CD4-positive, alpha-beta memory T cell (primary cell): ENCODE data around the gene ATP6AP1. TPM values are rescaled to one million over a fixed set of nuclear protein-coding genes. Genes with fewer than 3 reads are reported as not detected.
A peak's percentile ranks its signal among the peaks of the same experiment; 100 is the strongest.
"Not testable (repeated sequence)": the region's sequence is repeated elsewhere in the genome, so short reads cannot be mapped to it uniquely, and the experiment has no call there.

ENCODE experiments used
- CTCF ChIA-PET: fragments of 350-600 bp; sonication (Branson Sonifier 250); formaldehyde crosslinking; loops from one replicate; lab custom pipeline; 2021; ENCODE audit warnings: inconsistent platforms; ENCODE audit not compliant: partially characterized antibody; lab: Charles Lee
- POLR2A ChIA-PET: fragments of 350-600 bp; sonication (Branson Sonifier 250); formaldehyde crosslinking; loops from one replicate; lab custom pipeline; 2021; ENCODE audit not compliant: partially characterized antibody; lab: Charles Lee
- DNase-seq, 5 donors: peaks; one replicate each; pipeline versions ENCODE4 v3.0.0 to v3.0.0-alpha.2; 2020 to 2022; ENCODE audit warnings: mixed read lengths in 1 of 5
- H3K27ac ChIP-seq: one replicate; pipeline ENCODE4 v1.7.0; 2013; ENCODE audit warnings: low read depth, low read length
- H3K27me3 ChIP-seq: 2 replicates; pipeline ENCODE4 v1.7.0; 2013; ENCODE audit warnings: mild to moderate bottlenecking, low read length, moderate library complexity; ENCODE audit not compliant: insufficient read depth
- H3K36me3 ChIP-seq: 2 replicates; pipeline ENCODE4 v1.7.0; 2013; ENCODE audit warnings: mild to moderate bottlenecking, low read length, moderate library complexity; ENCODE audit not compliant: insufficient read depth
- H3K4me1 ChIP-seq: 2 replicates; pipeline ENCODE4 v1.7.0; 2013; ENCODE audit warnings: mild to moderate bottlenecking, low read length, moderate library complexity; ENCODE audit not compliant: insufficient read depth
- H3K4me3 ChIP-seq, 2 donors: one replicate each; pipeline ENCODE4 v1.7.0; 2013; ENCODE audit warnings: low read length in 2 of 2, mild to moderate bottlenecking in 1 of 2
- H3K9me3 ChIP-seq, 2 donors: one replicate each; pipeline ENCODE4 v1.7.0; 2013; ENCODE audit warnings: low read length in 2 of 2, control low read depth in 1 of 2; ENCODE audit not compliant: control insufficient read depth in 1 of 2
- H3K27ac Mint-ChIP-seq, 7 donors: one replicate each; pipeline ENCODE4 v1.8.0; 2020 to 2021; ENCODE audit warnings: mixed read lengths in 7 of 7, mild to moderate bottlenecking in 6 of 7, inconsistent platforms in 3 of 7, moderate library complexity in 3 of 7
- H3K27me3 Mint-ChIP-seq, 2 donors: one replicate each; pipeline ENCODE4 v1.8.0; 2020 to 2021; ENCODE audit warnings: mixed read lengths in 2 of 2
- H3K36me3 Mint-ChIP-seq, 2 donors: one replicate each; pipeline ENCODE4 v1.8.0; 2020 to 2021; ENCODE audit warnings: mixed read lengths in 2 of 2, inconsistent platforms in 1 of 2, mild to moderate bottlenecking in 1 of 2
- H3K4me1 Mint-ChIP-seq, 4 donors: one replicate each; pipeline ENCODE4 v1.8.0; 2020 to 2021; ENCODE audit warnings: mixed read lengths in 4 of 4, mild to moderate bottlenecking in 1 of 4
- H3K4me3 Mint-ChIP-seq, 8 donors: one replicate each; pipeline ENCODE4 v1.8.0; 2020 to 2021; ENCODE audit warnings: mixed read lengths in 8 of 8, mild to moderate bottlenecking in 7 of 8, moderate library complexity in 6 of 8, inconsistent platforms in 3 of 8
- H3K9me3 Mint-ChIP-seq, 8 donors: one replicate each; pipeline ENCODE4 v1.8.0; 2020 to 2021; ENCODE audit warnings: mixed read lengths in 8 of 8, mild to moderate bottlenecking in 5 of 8, inconsistent platforms in 3 of 8, moderate library complexity in 1 of 8
- intact Hi-C: fragments of 100-400 bp; cut with micrococcal nuclease; formaldehyde crosslinking; loops from one replicate; pipeline ENCODE4 v1.15.1; 2023
- polyA plus RNA-seq, 2 donors: library from polyadenylated mRNA; unstranded; fragments of 300-500 nt; fragmentation: Illumina TruSeq; gene quantifications; one replicate each; pipeline ENCODE4 v1.2.3, GENCODE V29; 2021
- total RNA-seq, 2 experiments: library from RNA; stranded (reverse); gene quantifications; one replicate each; pipeline ENCODE4 v1.2.3, GENCODE V29; 2021

The ATP6AP1 gene
- total and polyA plus RNA-seq, 4 experiments from 2014 or later = 60.4 to 149 (median 88.4) TPM

DNA sequence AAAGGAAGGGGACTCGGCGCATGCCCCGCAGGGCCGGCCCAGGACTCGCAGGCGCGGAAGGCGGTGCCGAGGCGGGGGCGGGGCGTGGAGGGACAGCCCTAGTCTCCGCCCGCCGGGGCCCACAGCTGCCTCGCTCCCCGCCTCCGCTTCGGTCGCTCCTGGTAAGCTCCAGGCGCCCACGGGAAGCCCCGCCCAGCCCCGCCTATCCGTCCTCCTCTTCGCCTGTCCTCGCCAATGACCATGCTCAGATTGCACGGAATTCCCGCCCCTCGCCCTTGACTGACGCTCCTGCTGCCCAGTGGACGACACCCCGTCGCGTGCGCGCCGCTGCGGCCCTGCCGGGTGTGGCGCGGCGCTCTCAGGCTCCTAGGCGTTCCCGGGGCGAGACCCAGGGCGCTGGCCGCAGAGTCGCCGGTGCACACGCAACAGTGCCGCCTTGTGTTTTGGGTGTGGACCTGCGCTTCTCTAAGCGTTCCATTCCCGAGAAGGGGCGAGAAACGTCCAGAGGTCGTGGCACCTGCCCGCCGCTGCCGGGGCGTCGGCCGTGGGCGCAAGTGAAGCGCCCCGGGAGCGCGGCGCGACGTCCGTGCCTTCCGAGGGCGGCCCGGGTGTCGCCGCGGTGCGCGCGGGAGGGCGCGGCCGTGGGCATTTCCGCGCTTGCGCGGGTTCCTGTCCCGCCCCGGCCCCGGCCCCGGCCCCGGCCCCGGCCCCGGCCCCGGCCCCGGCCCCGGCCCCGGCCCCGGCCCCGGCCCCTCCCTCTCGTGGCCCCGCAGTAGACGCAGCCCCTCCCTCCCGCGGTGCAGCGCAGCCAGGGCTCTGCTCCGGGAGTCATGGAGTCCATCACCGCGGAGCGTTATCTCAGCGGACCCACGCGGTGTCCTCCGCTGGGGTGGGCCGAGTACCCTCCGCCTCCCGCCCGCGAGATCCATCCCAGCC is 38.4 kb upstream of the ATP6AP1 start:
- H3K27ac ChIP-seq, H3K4me3 ChIP-seq, H3K36me3 ChIP-seq, H3K4me1 Mint-ChIP-seq, H3K9me3 Mint-ChIP-seq, H3K27ac Mint-ChIP-seq, H3K9me3 ChIP-seq, POLR2A ChIA-PET, H3K27me3 Mint-ChIP-seq, H3K36me3 Mint-ChIP-seq, CTCF ChIA-PET, intact Hi-C loops, H3K27me3 ChIP-seq, H3K4me1 ChIP-seq, H3K4me3 Mint-ChIP-seq: not testable (repeated sequence)
- DNase-seq = peak; percentile 24 to 70 (median 62)

DNA sequence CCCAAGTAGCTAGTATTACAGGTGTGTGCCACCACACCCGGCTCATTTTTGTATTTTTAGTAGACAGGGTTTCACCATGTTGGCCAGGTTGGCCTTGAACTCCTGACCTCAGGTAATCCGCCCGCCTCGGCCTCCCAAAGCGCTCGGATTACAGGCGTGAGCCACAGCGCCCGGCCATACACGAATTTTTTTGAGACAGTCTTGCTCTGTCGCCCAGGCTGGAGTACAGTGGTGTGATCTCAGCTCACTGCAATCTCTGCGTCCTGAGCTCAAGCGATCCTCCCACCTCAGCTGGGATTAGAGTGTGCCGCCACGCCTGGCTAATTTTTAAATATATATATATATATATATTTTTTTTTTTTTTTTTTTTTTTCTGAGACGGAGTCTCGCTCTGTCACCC is 32.1 kb upstream of the ATP6AP1 start:
- peak overlapping the region in 2 of 7 donors; percentile 43 to 99 for H3K27ac Mint-ChIP-seq
- H3K27me3 Mint-ChIP-seq, H3K27me3 ChIP-seq, H3K4me3 ChIP-seq, H3K27ac ChIP-seq, DNase-seq, intact Hi-C loops, H3K9me3 ChIP-seq: not testable (repeated sequence)
- H3K4me3 Mint-ChIP-seq = peak overlapping the region in 2 of 8 donors; percentile 52 to 63
- POLR2A ChIA-PET = interaction anchor here (0.9 to 6.0 kb wide), 5 partner anchors 15 to 91 kb away, joined by 3 to 111 read pairs (median 69); partner anchors contain the start of genes DNASE1L1, SLC10A3, TAFAZZIN and UBL4A
- H3K4me1 Mint-ChIP-seq = peaks cover 7 to 32% (median 16%) of the 10 kb centered on the region in 4 donors
- Histone ChIP-seq H3K4me1 (peaks cover 15% of the 10 kb centered on the region), H3K36me3 (peaks cover 23% of the 10 kb centered on the region)
- peaks cover 19 to 32% of the 10 kb centered on the region in 2 donors for H3K36me3 Mint-ChIP-seq
- CTCF ChIA-PET = interaction anchor here (0.6 kb wide), 1 partner anchor 88 kb away, joined by 3 read pairs; no protein-coding TSS in a partner anchor
- H3K9me3 Mint-ChIP-seq = peaks cover 0 to 13% (median 0%) of the 10 kb centered on the region in 8 donors

DNA sequence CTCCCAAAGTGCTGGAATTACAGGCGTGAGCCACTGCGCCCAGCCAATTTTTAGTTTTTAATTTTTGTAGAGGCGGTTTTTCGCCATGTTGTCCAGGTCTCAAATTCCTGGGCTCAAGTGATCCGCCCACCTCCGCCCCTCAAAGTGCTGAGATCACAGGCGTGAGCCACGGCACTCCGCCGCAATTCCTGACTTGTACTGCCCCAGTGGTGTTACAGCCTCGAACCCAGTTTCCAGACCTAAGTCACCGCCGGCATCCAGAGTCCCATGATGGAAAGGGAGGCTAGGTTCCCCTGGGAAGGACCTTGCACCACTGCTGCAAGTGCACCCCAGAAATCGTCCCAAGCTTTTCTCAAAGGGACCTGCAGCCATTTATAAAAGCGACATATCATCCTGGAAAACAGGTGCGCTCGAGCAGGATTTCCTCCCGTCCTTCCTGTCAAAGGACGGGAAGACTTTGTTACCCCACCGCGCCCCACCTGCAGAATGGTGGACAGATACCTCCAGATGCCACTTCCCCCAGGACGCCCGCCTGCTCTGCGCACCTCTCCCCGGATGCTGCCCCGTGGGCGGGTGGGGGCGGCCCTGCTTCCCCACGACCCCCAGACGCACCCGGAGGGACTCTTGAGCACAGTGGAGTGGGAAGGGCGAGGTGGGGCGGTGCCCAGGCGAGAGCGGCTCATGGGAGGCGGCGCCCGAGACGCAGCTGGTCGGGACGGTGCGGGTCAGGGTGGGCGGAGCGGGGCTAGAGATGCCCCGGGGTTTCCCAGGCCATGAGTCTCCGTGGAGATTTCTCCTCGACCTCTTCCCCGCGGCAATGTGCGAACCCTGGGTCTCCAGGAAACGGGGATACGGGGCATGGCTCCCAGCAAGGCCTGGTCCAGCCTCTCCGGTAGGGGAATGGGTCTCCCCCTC is 31.2 kb upstream of the ATP6AP1 start:
- intact Hi-C loops = no loop called here
- Histone ChIP-seq H3K9me3 (no peaks in the 10 kb centered on the region), H3K4me3 (peak overlapping the region; percentile 11 to 95), H3K36me3 (peaks cover 23% of the 10 kb centered on the region), H3K4me1 (peaks cover 15% of the 10 kb centered on the region), H3K27me3 (no peaks in the 10 kb centered on the region), H3K27ac (peak overlapping the region; percentile 96)
- ChIA-PET POLR2A (interaction anchor here (0.6 to 6.0 kb wide), 32 partner anchors 14 to 470 kb away, joined by 3 to 111 read pairs (median 6); partner anchors contain the start of genes ATP6AP1, DNASE1L1, EMD and FAM3A), CTCF (interaction anchor here (0.8 to 3.1 kb wide), 3 partner anchors 11 to 137 kb away, joined by 3 to 26 read pairs (median 3); partner anchors contain the start of gene DNASE1L1)
- H3K27ac Mint-ChIP-seq = peak overlapping the region; percentile 99 to 100 (median 99)
- H3K27me3 Mint-ChIP-seq = no peaks in the 10 kb centered on the region
- peak overlapping the region; percentile 96 to 99 (median 99) for H3K4me3 Mint-ChIP-seq
- peaks cover 0 to 13% (median 0%) of the 10 kb centered on the region in 8 donors for H3K9me3 Mint-ChIP-seq
- peaks cover 19 to 34% of the 10 kb centered on the region in 2 donors for H3K36me3 Mint-ChIP-seq
- peak in 1 of 5 donors; percentile 64 for DNase-seq
- H3K4me1 Mint-ChIP-seq = peaks cover 7 to 32% (median 16%) of the 10 kb centered on the region in 4 donors

DNA sequence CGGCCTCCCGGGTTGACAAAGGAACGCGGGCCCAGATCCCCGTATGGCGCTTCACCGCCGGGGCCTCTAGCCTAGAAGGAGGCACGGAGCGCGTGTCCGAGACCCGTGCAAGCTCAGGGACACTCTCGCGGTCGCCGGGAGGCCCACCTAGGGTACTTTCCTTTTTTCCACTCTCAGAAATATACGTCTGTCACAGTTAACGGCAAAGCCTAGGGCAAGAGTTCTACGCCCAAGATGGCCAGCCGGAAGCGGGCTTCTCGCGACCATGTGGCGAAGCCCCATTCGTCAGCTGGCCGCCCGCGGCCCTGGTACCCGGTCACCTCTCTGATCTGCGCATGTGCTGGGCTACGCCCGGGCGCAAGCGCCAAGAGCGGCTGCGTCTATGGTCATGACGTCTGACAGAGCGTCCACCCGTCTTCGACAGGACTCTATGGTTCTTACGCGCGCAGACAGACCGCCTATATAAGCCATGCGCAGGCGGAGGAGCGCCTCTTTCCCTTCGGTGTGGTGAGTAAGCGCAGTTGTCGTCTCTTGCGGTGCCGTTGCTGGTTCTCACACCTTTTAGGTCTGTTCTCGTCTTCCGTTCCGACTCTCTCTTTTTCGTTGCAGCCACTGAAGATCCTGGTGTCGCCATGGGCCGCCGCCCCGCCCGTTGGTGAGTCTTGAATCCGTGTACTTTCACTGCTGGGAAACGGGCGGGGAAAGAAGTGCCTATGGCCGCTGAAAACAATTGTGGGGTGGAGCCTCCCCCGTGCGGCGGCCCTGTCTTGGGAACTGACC is 30.4 kb upstream of the ATP6AP1 start, which contains the start of gene RPL10:
Gene RPL10, plus strand, starts transcription at position 490 of the 780 bp plus-strand sequence. Its CDS starts 143 bp downstream, at position 633.
- intact Hi-C loops = no loop called here
- peak within 1 kb of the TSS; percentile 55 to 95 for H3K4me3 ChIP-seq
- H3K4me3 Mint-ChIP-seq = peak within 1 kb of the TSS; percentile 96 to 99 (median 99)

DNA sequence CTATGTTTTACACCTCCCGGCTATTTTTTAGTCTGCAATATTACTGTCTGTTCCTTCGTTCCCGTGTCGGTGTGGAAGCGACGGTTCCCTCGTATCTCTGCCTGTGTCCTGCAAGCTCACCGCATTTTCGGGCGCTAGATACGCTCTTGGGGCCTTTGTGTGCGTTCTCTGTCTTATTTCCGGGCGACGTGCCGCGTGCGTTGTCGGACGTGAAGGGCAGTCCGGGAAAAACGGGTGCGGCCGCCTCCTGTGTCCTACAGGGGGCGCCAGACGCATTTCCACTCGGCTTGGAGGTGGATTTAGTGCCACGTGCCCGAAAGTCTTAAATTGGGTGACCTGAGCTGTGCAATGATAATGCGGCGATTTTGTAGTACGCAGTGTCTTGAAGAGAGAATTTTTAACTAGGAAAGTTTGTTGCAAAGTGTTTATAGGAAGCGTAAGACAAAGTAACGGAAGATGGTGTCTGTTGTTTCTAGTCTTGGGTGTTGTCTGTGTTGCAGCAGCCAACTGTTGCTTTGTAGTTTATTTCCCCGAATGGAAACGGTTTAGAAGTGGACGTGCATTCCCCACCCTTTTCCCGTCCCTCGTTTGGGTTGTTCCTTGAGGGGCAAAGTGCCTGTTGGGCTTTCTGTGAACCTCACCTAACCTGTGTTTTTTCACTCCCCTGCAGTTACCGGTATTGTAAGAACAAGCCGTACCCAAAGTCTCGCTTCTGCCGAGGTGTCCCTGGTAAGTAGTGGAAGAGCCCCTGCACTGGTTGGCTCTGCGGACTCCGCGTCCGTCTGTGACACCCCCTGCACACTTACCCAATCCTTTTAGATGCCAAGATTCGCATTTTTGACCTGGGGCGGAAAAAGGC is 29.6 kb upstream of the ATP6AP1 start:
- peaks cover 23% of the 10 kb centered on the region for H3K36me3 ChIP-seq
- no peaks in the 10 kb centered on the region for H3K27me3 Mint-ChIP-seq
- peak overlapping the region; percentile 96 to 99 (median 99) for H3K4me3 Mint-ChIP-seq
- peaks cover 7 to 32% (median 17%) of the 10 kb centered on the region in 4 donors for H3K4me1 Mint-ChIP-seq
- H3K9me3 ChIP-seq = no peaks in the 10 kb centered on the region
- H3K36me3 Mint-ChIP-seq = peaks cover 19 to 34% of the 10 kb centered on the region in 2 donors
- peak overlapping the region; percentile 96 for H3K27ac ChIP-seq
- H3K4me3 ChIP-seq = peak overlapping the region; percentile 55 to 95
- no peaks in the 10 kb centered on the region for H3K27me3 ChIP-seq
- H3K27ac Mint-ChIP-seq = peak overlapping the region; percentile 99 to 100 (median 99)
- H3K4me1 ChIP-seq = peaks cover 15% of the 10 kb centered on the region
- ChIA-PET POLR2A (interaction anchor here (0.6 to 6.0 kb wide), 40 partner anchors 12 to 465 kb away, joined by 3 to 111 read pairs (median 4); partner anchors contain the start of genes ATP6AP1, DNASE1L1, EMD and FAM3A), CTCF (interaction anchor here (0.7 to 3.1 kb wide), 16 partner anchors 9 to 149 kb away, joined by 3 to 26 read pairs (median 4); partner anchors contain the start of genes ATP6AP1, IKBKG and SLC10A3)
- peak; percentile 80 to 83 (median 82) for DNase-seq
- intact Hi-C loops = no loop called here
- H3K9me3 Mint-ChIP-seq = peaks cover 0 to 13% (median 0%) of the 10 kb centered on the region in 8 donors

More for the DNA sequence above, 30.4 kb upstream of the ATP6AP1 start, which contains the start of gene RPL10:
- peaks cover 7 to 32% (median 16%) of the 10 kb centered on the region in 4 donors for H3K4me1 Mint-ChIP-seq
- peaks cover 19 to 34% of the 10 kb centered on the region in 2 donors for H3K36me3 Mint-ChIP-seq
- POLR2A ChIA-PET = interaction anchor here (0.6 to 6.0 kb wide), 40 partner anchors 13 to 470 kb away, joined by 3 to 111 read pairs (median 4); partner anchors contain the start of genes ATP6AP1, DNASE1L1, EMD and FAM3A
- Histone ChIP-seq H3K4me1 (peaks cover 15% of the 10 kb centered on the region), H3K27me3 (no peaks in the 10 kb centered on the region), H3K9me3 (no peaks in the 10 kb centered on the region), H3K36me3 (peaks cover 23% of the 10 kb centered on the region), H3K27ac (peak within 1 kb of the TSS; percentile 96)
- peak within 1 kb of the TSS; percentile 99 to 100 (median 99) for H3K27ac Mint-ChIP-seq
- H3K9me3 Mint-ChIP-seq = peaks cover 0 to 13% (median 0%) of the 10 kb centered on the region in 8 donors
- DNase-seq = peak; percentile 86 to 94 (median 92)
- no peaks in the 10 kb centered on the region for H3K27me3 Mint-ChIP-seq
- CTCF ChIA-PET = interaction anchor here (0.8 to 3.1 kb wide), 11 partner anchors 10 to 136 kb away, joined by 3 to 26 read pairs (median 4); partner anchors contain the start of genes ATP6AP1, DNASE1L1 and SLC10A3
